GM19240 (cell line): ENCODE measurements around the gene UBTF.
"Not testable (repeated sequence)": the region's sequence is repeated elsewhere in the genome, so short reads cannot be mapped to it uniquely, and the experiment has no call there.

Experiments
- DNase-seq: peaks from one replicate; pipeline ENCODE4 v3.0.0; 2011; ENCODE audit warnings: low spot score; ENCODE audit not compliant: insufficient read length

Gene UBTF

GRCh38 chr17:44247876-44248736 is 28.6 kb upstream of the UBTF start:
- no peak for DNase-seq

- no peak for DNase-seq
These were observed 28.0 kb upstream of the UBTF start for GRCh38 chr17:44247440-44247841.

- DNase-seq: no peak
These were observed 21.7 kb upstream of the UBTF start for GRCh38 chr17:44241106-44241624.

- not testable (repeated sequence) for DNase-seq
These were observed 18.4 kb upstream of the UBTF start for GRCh38 chr17:44237886-44238285.

GRCh38 chr17:44236444-44236991 is 17.0 kb upstream of the UBTF start:
- DNase-seq: no peak

- no peak for DNase-seq
These were observed 16.1 kb upstream of the UBTF start for GRCh38 chr17:44235583-44235936.

GRCh38 chr17:44233582-44233981 is 14.1 kb upstream of the UBTF start:
- DNase-seq: no peak

- no peak for DNase-seq
These were observed 12.6 kb upstream of the UBTF start for GRCh38 chr17:44232061-44232460.

- no peak for DNase-seq
These were observed 10.7 kb upstream of the UBTF start for GRCh38 chr17:44230140-44230539.

GRCh38 chr17:44229090-44229489 is 9.6 kb upstream of the UBTF start:
- DNase-seq: no peak

GRCh38 chr17:44223541-44224071 is 4.1 kb upstream of the UBTF start:
- no peak for DNase-seq

GRCh38 chr17:44222112-44222869 is 2.8 kb upstream of the UBTF start:
- DNase-seq: peak; percentile 39

- no peak for DNase-seq
These were observed 2.3 kb upstream of the UBTF start for GRCh38 chr17:44221862-44222111.

GRCh38 chr17:44221084-44221861 is 1.8 kb upstream of the UBTF start:
- DNase-seq: no peak

- DNase-seq: peak; percentile 44
These were observed 973 bp upstream of the UBTF start for GRCh38 chr17:44220213-44221083.

GRCh38 chr17:44219108-44219615 is 313 bp downstream of the UBTF start:
- DNase-seq: peak; percentile 58

- DNase-seq: peak; percentile 60
These were observed 949 bp downstream of the UBTF start for GRCh38 chr17:44218344-44219107.

- no peak for DNase-seq
These were observed 1.6 kb downstream of the UBTF start for GRCh38 chr17:44217738-44218343.

- DNase-seq: no peak
These were observed 2.8 kb downstream of the UBTF start for GRCh38 chr17:44216694-44217093.
